Measurements from ENCODE around the gene ANKRD60.

ANKRD60 gene, protein sequence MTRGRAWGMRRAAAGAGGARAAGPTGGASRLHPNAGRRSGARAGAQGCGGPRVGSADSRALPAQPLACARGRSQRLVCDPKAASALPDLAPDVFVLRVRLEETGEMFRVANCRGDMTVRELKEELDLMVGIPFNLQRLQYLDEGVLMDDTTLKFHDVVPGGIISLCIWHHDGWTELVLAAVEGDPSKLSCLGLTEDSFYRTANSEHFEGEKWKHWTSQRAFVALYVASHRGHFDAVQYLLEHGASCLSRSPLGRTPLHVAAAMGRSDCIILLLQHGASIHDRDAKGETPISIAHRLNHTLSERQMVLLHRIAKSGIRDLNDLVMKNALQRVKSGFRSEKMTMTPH

DNA sequence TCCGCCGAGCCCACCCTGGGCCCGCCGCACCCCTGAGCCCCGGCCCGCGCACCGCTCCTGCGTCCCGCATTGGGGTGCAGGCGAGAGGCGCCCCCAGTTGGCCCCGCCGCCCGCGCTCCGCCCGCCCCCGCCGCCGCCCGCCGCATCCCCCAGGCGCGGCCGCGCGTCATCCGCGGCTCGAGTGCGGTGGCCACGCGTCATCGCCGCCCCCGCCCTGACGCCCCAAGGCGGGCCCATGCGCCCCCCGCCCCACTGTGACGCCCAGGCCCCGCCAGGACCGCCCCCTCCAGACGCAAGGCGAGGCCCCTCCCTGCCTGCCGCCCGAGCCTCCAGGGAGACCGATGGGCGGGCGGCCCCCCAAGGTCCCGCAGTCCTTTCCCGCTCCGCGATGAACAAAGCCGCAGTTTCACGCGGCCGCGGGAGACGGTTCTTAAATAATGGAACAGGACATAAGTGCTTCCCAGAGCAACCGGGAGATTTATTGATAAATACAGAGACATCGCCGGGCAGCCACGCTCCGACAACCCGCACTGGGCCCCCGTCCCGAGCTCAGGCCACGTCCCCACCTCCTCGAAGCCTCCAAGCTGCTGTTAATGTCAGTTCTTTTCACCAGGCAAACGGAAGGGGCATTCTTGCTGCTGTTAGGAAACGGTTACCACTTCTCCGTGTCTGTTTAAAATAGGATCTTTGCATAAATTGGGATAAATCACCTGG is at the start of gene ANKRD60:
Gene ANKRD60, minus strand, starts transcription at position 170 of the 714 bp plus-strand sequence. Its CDS starts 0 bp downstream, at position 170.
- DNase-seq: no peak

DNA sequence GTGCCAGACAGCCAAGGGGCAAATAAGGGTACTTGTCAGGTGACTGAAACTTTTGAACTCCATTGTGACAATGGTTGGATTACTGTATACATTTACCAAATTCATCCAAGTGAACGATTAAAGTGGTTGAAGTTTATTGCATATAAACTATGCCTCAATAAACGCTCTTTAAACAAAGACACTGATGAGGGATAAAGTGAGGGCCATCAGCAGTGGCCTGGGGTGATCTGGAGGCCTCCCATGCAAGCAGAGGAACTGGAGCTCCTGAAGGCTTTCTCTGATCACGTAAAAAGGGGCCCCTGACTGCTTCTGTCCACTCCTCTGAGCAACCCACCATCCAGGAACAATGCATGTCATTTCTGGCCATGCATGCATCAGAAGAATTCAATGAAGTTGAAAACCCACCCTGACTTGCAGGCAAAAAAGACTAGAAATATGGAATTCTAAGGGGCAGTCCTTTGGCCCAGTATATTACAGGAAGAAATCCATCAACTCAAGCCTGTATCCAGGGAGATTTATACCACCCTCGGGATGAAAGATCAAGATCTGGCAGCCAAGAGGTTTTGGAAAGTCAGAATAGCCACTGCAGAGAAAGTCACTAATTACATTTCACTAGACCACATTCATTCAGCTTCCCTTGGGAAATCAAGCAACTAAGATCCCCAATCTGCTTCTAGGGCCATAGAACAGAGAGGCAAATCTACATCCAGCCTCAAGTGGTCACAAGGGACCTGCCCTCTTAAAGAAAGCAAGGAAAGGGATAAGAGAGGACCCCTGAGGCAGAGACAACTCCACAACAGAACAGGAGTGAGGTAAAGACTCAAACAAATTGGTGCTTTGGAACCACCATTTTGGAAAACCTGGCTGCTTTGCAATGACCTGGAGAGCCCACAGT is 49.4 kb upstream of the ANKRD60 start:
- DNase-seq: no peak

DNA sequence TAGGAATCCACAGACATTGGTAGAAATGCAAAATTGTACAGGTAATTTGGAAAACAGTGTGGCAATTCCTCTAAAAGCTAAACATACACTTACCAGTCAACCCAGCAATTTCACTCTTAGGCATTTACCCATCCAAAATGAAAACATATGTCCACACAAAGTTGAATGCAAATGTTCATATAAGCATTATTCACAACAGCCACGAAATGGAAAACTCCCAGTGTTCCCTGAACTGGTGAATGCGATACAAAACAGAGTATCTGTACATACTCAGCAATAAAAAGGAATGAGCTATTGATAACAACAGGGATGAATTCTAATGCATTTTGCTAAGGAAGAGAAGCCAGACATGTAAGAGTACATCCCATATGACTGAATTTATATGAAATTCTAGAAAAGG is 48.7 kb upstream of the ANKRD60 start:
- DNase-seq: no peak

DNA sequence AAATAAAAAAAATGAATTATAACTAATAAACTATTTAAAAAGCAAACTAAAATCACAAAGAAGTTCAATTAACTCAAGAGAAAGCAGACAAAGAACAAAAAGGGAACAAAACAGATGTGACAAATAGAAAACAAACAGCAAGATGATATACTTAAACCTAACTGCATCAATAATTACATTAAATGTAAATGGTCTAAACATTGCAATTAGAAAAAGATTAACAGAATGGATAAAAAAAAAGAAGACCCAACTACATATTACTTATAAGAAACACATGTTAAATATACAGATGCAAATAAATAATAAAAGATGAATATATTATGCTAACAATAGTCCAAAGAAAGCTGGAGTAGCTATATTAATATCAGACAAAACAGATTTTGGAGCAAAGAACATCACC is 45.9 kb upstream of the ANKRD60 start:
- DNase-seq: no peak

DNA sequence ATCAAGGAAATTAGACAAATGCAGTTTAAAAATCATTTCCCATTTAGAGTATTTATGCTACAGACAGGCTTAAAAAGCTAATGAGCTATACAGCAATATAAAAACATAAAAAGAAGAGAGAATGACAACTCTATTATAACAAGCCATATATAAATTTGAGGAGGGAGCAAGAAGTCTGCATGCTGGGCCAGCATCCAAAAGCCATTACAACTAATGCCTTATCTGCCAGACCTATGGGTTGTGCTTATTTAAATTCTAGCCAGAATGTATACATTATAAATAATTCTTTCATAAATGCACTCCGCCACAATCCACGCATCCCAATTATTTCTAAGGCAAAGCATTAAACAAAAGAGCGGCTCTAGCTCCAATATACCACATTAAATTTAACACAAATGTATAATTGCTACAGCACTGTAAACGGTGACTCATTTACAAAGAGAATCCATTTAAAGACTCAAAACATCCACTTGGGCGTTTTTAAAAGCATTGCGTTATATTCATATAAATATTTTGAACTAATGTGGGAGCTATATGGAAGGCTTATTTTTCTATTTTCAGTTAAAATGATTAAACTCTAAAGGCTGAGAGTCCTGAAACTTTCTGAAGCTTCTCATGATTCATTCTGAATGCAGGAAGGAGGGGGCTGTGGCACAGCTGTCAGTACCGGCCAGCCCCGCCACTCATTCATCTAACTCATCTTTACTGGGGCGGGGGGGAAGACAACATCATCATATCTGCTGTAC is 43.3 kb upstream of the ANKRD60 start:
- no peak for DNase-seq

DNA sequence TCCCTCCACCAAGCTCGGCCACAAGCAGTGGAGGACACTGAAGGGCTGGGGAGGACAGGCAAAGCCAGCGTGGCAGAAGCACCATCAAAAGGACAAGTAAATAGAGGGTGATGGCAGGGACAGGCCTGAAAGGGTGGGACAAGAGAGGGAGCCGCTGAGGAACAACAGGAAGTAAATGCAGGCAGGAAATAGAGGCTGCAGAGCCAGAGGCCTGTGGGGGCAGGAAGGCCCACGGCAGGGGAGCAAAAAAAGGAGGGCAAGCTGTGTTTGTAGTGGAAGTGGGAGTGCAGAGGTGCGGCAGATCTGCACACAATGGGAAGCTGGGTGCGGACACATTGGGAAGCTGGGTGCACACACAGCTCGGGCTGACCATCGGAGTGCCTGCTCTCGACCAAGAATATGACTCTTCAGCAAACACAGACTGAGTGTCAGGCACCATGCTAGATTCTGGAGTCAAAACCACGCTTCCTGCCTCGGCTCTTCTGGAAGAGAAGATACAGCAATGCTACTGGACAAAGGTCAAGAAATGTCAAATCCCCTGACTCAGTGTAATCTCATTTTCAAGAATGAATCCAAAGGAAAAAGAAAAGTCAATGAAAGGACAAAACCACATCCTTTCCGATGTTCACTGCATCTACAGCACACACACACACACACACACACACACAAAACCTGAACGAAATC is 40.6 kb upstream of the ANKRD60 start:
- DNase-seq: no peak

DNA sequence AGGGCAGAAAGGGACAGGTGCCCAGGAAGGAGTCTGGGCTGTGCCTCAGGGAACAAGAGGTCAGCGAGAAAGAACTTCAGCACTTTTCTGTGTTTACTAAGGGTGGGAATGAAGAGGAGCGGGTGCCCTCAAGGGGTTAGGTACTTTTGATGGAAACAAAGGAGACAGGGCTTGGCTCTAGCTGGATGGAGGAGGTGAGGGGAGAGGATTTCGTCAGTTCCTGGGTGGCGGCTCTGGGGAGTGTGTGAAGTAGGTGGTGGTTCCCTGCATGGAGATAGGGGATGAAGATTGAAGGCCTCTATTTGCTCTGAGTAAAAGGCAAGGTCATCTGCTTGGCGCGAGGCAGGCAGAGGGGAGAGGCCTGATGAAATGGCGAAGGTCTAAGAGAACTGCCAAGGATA is 40.0 kb upstream of the ANKRD60 start:
- DNase-seq: no peak

DNA sequence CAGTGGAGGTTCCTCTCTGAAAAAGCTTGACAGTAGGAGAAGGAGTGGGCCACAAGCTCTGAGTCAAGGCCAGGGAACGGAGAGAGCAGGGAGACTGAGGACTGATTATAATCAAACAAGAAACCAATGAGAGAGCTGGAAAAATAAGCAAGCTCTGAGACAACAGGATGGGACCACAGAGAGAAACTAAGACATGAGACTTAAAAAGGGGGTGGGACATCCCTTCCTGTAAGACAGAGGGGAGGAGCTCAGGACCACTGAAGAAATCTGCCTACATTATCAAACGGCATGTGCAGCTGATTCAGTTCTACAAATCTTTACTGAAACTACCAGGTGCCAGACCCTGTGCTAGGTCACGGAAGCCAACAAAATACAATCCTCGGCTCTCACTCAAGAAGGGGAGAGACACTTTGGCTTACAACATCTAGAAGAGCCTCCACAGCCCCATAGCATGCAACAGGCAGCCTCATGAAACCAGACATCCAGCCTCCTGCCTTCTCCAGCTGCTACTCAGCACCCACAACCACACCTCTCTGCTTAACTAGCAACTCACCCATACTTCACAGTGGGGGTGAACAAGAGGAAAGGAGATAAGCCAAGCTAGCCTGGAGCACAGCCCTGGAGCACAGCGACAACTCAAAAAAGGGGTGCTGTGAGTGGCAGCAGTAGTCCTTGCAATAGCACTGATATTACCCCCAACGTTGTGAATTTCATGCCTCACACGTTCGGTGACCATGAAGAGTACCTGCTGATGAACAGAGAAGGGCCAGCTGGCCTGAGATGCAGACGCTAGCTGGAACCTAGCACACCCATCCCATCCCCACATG is 39.1 kb upstream of the ANKRD60 start:
- no peak for DNase-seq

DNA sequence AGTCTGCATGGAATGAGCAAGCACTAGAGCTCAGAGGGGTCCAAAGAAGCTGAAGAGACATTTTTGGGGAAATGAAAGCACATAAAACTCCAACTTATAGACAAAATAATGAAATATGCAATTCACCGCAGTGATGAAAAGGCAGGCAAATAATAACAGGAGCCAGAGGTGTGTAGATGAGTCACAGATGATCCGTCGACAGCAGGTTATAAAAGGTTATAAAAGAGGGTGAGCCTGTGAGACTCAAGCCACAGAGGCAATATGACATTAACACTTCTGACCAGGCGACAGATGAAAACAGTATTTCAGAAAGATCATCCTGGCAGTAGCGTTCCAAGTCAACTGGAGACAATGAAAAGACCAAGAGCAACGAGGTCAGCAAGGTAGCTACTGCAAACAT is 35.8 kb upstream of the ANKRD60 start:
- DNase-seq: no peak

DNA sequence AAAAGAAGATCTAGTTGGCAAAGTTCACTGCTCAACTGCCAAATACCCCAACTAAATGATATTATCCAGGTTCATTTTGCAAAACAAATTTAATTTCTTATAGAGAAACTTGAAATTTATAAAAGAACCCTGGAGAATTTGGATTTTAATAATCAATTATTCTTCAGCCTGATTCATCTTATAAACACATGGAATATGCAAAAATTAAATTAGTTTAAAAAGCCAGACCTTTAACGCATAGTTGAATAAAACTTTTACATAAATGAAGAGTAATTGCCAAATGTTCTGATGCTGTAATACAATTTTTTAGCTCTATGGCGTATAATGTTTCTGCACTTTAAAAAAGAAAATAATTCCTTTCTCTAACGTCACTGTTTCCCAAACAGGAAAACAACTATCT is 33.2 kb upstream of the ANKRD60 start:
- no peak for DNase-seq

DNA sequence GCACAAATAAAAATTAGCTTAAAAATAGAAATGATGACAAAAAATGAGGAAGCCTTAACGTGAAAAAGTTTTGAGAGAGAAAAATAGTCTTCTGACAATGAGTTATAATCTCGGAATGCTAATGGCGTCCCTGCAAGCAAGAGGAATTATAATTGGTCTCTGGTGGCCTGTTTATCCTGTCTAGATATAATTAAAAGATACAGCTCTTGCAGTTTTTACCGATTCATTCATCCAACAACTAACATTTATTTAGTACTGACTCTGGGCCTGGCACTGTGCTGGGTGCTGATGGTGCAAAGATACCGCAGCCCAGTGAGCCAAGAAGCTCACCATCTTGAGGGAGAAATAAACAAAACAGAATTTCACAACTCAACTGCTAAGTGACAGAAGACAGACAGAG is 31.6 kb upstream of the ANKRD60 start:
- DNase-seq: no peak

DNA sequence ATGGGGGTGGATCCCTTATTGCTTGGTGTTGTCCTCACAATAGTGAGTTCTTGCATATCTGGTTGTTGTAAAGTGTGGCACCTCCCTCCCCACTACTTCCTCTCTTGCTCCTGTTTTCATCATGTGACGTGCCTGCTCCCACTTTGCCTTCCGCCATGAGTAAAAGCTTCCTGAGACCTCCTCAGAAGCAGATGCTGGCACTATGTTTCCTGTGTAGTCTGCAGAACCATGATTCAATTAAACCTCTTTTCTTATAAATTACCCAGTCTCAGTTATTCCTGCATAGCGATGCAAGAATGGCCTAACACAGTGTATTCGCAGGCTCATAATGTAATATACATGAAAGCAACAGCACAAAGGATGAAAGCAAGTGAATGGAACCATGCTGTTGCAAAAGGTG is 28.4 kb upstream of the ANKRD60 start:
- DNase-seq: no peak

DNA sequence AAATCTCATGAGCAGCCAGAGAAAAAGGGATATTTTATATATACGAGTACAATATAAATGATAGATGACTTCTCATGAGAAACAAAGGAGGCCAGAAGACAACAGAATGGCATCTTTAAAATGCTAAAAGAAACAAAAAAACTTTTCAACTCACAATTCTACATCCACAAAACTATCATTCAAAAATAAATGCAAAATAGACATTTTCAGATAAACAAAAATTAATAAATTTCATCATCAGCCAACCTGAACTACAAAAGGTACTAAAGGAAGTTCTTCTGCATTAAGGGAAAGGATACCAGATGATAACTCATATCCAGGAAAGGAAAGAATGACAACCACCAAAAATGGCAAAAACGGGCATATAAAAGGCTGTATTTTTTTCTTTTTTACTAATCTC is 27.9 kb upstream of the ANKRD60 start:
- no peak for DNase-seq

DNA sequence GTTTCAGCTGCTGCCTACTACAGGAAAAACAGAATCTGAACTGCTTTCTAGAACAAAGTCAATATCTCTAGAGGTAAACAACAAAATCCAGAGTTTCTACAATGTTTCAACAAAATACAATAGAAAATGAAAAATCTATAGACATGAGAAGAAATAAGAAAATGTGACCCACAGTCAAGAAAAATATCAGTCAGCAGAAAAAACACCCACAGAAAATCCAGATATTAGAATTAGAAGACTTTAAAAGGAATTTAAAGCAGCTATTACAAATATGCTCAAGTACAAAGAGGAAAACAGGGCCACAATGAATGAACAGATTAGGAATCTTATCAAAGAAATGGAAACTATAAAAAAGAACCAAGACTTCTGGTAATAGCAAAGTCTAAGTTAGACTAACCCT is 26.4 kb upstream of the ANKRD60 start:
- DNase-seq: no peak

DNA sequence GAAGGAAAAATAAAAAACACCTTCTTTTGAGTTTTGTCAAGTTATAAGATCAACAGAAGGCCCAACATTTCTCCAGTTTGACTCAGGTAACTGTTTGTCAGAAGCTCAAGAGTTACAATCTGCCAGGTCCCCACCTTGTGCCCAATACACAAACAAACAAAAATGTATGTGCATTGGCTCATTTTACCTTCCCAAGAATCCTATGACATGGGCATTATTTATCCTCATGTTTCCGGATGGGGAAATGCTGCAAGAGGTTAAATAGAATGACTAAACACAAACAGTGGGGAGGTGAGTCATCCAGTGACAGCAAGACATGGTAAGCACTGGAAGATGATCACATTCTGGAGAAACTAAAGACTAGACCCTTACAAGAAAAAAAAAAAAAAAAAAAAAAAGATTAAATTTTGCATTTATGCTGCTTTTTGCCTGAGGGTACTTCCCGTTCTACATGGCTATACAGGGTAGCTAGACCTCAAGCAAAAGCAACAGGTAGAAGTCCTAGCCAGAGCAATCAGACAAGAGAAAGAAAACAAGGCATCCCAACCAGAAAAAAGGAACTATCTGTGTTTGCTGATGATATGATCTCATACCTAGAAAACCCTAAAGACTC is 23.6 kb upstream of the ANKRD60 start:
- no peak for DNase-seq

DNA sequence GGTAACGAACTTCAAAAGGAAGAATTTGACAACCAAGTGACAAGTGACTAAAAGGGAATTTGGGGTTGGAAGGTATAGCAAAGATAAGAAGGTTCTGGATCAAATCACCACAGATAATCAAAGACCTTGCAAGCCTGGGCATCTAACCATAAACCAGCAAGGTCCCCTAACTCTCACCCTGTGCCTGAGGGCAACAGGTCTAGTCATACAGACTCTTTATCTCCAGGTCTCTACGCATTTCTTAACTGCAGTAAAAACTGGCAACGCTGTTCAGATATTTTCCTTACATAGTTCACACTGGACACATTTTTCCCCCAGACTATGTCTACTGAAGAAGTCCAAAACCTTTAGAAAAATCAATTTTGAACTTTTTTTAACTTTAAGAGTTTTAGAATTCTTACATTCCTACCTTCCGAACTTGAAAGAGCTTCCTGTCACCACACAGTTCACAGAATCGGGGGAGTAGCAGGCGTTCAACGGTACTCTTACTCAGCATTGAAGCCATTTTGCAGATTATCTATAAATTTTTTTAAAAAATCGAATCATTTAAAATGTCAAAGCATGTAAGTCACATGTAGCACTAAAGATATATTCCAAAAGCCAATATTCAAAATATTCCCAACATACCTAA is 23.0 kb upstream of the ANKRD60 start:
- no peak for DNase-seq

DNA sequence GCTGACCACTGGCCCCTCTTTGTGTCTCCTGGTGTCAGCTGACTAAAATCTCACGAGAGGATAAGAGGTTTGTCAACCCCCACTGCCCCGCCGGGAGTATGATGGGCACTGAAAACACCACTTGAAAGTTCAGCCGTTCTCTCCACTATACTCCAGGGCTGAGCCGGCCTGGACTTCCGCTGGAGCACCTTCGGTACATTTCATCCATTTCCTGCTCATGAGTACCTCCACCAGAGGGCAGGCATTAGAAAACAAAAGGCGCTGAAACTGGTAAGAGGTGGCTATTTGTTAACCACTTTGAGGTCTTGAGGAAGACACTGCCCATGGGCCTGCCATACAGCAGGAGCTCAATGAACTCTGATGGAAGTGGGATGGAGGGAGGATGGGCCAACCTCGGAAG is 17.9 kb upstream of the ANKRD60 start:
- DNase-seq: no peak

DNA sequence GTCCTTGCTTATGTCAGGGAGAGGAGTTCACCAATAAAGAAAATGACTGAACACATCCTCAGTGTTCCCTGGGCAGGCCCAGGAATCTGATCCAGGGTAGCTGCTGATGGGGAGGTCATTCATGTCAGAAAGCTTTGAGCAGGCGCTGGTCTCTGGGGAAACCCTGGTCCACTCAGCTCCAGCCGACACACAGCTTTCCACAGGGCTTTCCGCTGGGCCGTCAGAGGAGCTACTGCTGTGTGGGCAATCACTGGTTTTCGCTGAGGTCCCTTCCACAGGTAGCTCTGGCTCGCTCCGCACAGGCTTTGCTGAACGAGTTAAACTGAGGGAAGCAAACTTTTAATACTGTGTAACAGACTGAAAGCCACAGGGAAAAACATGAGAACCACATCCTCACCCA is 17.5 kb upstream of the ANKRD60 start:
- no peak for DNase-seq

DNA sequence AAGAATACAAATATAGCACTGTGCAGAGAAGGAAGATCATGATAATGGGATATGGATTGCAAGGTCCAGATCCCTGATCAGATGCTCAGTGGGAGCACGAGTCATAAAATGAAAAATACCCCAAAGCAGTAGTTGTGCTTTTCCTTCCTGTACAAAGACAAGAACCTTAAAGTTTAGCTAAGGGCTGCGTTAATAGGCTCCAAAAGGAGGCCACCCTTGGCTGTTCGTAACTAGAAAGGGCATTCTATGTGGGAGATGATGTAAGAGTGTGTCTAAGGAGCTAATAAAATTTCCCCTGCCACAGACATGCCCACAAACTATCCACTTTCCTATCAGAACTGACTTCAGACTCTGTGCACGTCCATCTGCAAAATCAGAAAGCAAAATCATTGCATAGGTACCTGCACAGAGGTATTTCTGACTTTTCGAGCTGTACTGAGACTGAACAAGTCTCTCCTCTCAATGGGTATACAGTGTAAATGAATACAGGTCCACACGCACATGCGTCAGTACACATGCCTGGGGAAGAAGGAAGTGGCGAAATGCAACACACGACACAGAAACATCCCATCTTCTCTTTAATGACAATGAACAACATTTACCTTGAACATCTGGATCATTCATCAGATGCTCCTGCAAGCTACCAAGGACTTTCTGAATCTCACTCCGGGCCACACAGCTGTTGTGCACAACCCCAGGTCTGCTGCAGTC is 16.9 kb upstream of the ANKRD60 start:
- no peak for DNase-seq
